ENCODE measurements around the gene GIMAP4. TPM values are rescaled to one million over a fixed set of nuclear protein-coding genes. Genes with fewer than 3 reads are reported as not detected.
"Not testable (repeated sequence)": the region's sequence is repeated elsewhere in the genome, so short reads cannot be mapped to it uniquely, and the experiment has no call there.

The GIMAP4 gene
- total and polyA plus RNA-seq, 2 donors = 41.1 to 43.9 TPM

DNA sequence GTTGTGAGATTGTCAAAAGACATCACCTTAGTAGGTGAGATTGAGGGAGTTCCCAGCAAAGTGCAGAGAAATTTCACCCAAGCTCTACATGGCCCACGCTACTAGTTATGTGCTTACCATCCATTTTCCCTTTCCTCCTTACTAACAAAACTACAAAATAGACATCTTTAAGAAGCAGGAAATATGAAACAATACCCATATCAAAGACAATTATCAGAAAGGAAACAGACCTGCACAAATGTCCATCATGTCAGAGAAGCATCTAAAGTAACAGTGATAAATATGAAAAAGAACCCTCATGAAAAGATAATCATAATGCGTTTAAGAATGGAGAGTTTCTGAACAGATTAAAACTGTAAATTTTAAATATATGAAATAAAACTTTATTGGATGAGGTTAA lies 28.2 kb downstream of the GIMAP4 start:
- H3K27ac ChIP-seq (ENCODE audit: low read depth) = no peak overlapping the region
- H3K4me1 ChIP-seq (ENCODE audit: insufficient read depth) = no peaks in the 10 kb centered on the region
- H3K36me3 ChIP-seq (ENCODE audit: insufficient read depth) = no peaks in the 10 kb centered on the region
- DNase-seq (ENCODE audit: extremely low spot score) = no peak
- H3K4me3 ChIP-seq (ENCODE audit: low read depth, low read length) = no peak overlapping the region
- 77% methylated on average over 2 of the region's 2 CpGs for WGBS

- H3K36me3 ChIP-seq (ENCODE audit: insufficient read depth); H3K27ac ChIP-seq (ENCODE audit: low read depth); DNase-seq (ENCODE audit: extremely low spot score); H3K4me1 ChIP-seq (ENCODE audit: insufficient read depth); H3K4me3 ChIP-seq (ENCODE audit: low read depth, low read length): not testable (repeated sequence)
- 64% methylated on average over 2 of the region's 2 CpGs for WGBS
Observed at GRCh38 chr7:150603600-150603999, 36.4 kb downstream of the GIMAP4 start.

DNA sequence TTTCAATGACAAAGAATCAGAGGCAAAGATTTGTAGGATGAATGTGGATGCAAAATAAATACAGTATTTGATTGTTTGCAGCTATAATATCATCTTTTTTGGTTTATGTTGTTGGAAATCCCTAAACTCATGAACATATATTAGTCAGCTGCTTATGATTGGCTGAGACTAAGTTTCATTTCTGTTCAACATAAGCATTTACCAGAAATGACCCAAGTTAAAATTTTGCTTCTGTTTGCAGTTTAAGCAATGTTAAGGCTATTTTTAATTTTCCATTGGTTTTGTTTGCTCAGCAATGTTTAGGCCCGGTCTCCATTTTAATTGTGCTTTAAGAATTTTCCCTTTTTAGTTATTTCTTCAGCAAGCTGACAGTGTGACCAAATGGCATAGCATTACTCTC lies 43.0 kb downstream of the GIMAP4 start:
- DNase-seq (ENCODE audit: extremely low spot score) = no peak
- no peaks in the 10 kb centered on the region for H3K36me3 ChIP-seq (ENCODE audit: insufficient read depth)
- 78% methylated on average over 1 of the region's 1 CpG for WGBS
- no peak overlapping the region for H3K27ac ChIP-seq (ENCODE audit: low read depth)
- H3K4me1 ChIP-seq (ENCODE audit: insufficient read depth) = no peaks in the 10 kb centered on the region
- H3K4me3 ChIP-seq (ENCODE audit: low read depth, low read length) = no peak overlapping the region

GRCh38 chr7:150612925-150613324 lies 45.7 kb downstream of the GIMAP4 start:
- no peak overlapping the region for H3K4me3 ChIP-seq (ENCODE audit: low read depth, low read length)
- WGBS = 77% methylated on average over 3 of the region's 3 CpGs
- H3K36me3 ChIP-seq (ENCODE audit: insufficient read depth) = no peaks in the 10 kb centered on the region
- H3K27ac ChIP-seq (ENCODE audit: low read depth) = no peak overlapping the region
- no peak for DNase-seq (ENCODE audit: extremely low spot score)
- H3K4me1 ChIP-seq (ENCODE audit: insufficient read depth) = no peaks in the 10 kb centered on the region

GRCh38 chr7:150613880-150614279 lies 46.7 kb downstream of the GIMAP4 start:
- 40% methylated on average over 1 of the region's 1 CpG for WGBS
- no peaks in the 10 kb centered on the region for H3K4me1 ChIP-seq (ENCODE audit: insufficient read depth)
- no peak for DNase-seq (ENCODE audit: extremely low spot score)
- H3K4me3 ChIP-seq (ENCODE audit: low read depth, low read length) = no peak overlapping the region
- H3K27ac ChIP-seq (ENCODE audit: low read depth) = no peak overlapping the region
- H3K36me3 ChIP-seq (ENCODE audit: insufficient read depth) = no peaks in the 10 kb centered on the region

DNA sequence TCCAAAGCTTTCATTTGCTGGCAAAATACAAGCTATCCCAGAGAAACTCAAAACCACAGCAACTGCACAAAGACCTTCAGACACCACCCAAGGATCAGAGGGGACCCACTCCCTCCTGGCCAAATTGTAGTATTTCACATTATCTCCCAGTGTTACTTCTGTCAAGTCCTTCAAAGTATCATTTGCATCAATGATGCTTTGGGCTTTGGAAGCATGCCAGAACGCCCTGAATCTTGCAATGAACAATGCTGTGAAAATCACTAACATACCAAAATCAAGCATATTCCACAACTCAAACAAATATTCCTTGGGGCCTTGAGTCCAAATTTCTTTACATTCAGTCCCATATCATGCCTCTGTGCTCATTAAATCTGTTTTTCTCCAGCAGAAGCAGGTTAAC lies 47.2 kb downstream of the GIMAP4 start:
- WGBS = 70% methylated on average over 1 of the region's 1 CpG
- not testable (repeated sequence) for H3K27ac ChIP-seq (ENCODE audit: low read depth)

GRCh38 chr7:150615221-150615755 lies 48.1 kb downstream of the GIMAP4 start:
- DNase-seq (ENCODE audit: extremely low spot score); H3K4me1 ChIP-seq (ENCODE audit: insufficient read depth); H3K4me3 ChIP-seq (ENCODE audit: low read depth, low read length); H3K27ac ChIP-seq (ENCODE audit: low read depth); H3K36me3 ChIP-seq (ENCODE audit: insufficient read depth): not testable (repeated sequence)
- WGBS = 65% methylated on average over 5 of the region's 5 CpGs

More for the DNA sequence above, 47.2 kb downstream of the GIMAP4 start:
- not testable (repeated sequence) for H3K4me3 ChIP-seq (ENCODE audit: low read depth, low read length); H3K4me1 ChIP-seq (ENCODE audit: insufficient read depth); DNase-seq (ENCODE audit: extremely low spot score); H3K36me3 ChIP-seq (ENCODE audit: insufficient read depth)

DNA sequence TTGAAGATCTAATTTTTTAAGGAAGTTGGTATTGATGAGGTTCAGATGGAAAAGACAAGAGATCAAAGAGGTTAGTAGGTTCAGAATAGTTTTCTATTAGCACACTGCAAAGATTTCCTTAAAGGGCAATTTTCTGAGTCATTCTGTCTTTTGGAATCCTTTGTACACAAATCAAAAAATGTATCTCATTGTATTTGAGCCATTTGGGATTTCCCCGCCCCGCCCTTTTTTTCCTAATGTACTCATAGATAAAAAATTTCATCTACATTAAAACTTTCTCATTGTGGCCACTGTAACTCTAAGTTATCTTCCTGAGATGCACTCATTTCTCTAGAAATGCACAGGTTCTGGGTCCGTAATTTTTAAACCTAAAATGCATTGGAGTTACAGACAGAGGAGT lies 52.9 kb downstream of the GIMAP4 start:
- no peaks in the 10 kb centered on the region for H3K36me3 ChIP-seq (ENCODE audit: insufficient read depth)
- 76% methylated on average over 3 of the region's 3 CpGs for WGBS
- H3K4me3 ChIP-seq (ENCODE audit: low read depth, low read length) = no peak overlapping the region
- no peaks in the 10 kb centered on the region for H3K4me1 ChIP-seq (ENCODE audit: insufficient read depth)
- no peak for DNase-seq (ENCODE audit: extremely low spot score)
- no peak overlapping the region for H3K27ac ChIP-seq (ENCODE audit: low read depth)

- 71% methylated on average over 3 of the region's 3 CpGs for WGBS
- H3K36me3 ChIP-seq (ENCODE audit: insufficient read depth) = no peaks in the 10 kb centered on the region
- DNase-seq (ENCODE audit: extremely low spot score) = no peak
- no peak overlapping the region for H3K4me3 ChIP-seq (ENCODE audit: low read depth, low read length)
- no peak overlapping the region for H3K27ac ChIP-seq (ENCODE audit: low read depth)
- H3K4me1 ChIP-seq (ENCODE audit: insufficient read depth) = no peaks in the 10 kb centered on the region
Observed at GRCh38 chr7:150620617-150621371, 53.6 kb downstream of the GIMAP4 start.

- no peak for DNase-seq (ENCODE audit: extremely low spot score)
- H3K36me3 ChIP-seq (ENCODE audit: insufficient read depth) = no peaks in the 10 kb centered on the region
- 77% methylated on average over 1 of the region's 1 CpG for WGBS
- no peaks in the 10 kb centered on the region for H3K4me1 ChIP-seq (ENCODE audit: insufficient read depth)
- no peak overlapping the region for H3K27ac ChIP-seq (ENCODE audit: low read depth)
- no peak overlapping the region for H3K4me3 ChIP-seq (ENCODE audit: low read depth, low read length)
Observed at GRCh38 chr7:150621376-150621775, 54.2 kb downstream of the GIMAP4 start.

Other genes with a start within 250 kb of the GIMAP4 start
- gene LRRC61, start 244.0 kb upstream of the GIMAP4 start, total RNA-seq = 3.7 TPM
- 11.8 TPM for gene LRRC61, start 244.0 kb upstream of the GIMAP4 start, polyA plus RNA-seq
- gene ACTR3C, start 243.8 kb upstream of the GIMAP4 start, total RNA-seq = 6.5 TPM
- gene ACTR3C, start 243.8 kb upstream of the GIMAP4 start, polyA plus RNA-seq = 3.4 TPM
- 86.2 TPM for gene RARRES2, start 225.8 kb upstream of the GIMAP4 start, total RNA-seq
- 400 TPM for gene RARRES2, start 225.8 kb upstream of the GIMAP4 start, polyA plus RNA-seq
- 25.2 TPM for gene REPIN1, start 198.6 kb upstream of the GIMAP4 start, total RNA-seq
- gene REPIN1, start 198.6 kb upstream of the GIMAP4 start, polyA plus RNA-seq = 76.7 TPM
- gene ZNF775, start 188.1 kb upstream of the GIMAP4 start, total RNA-seq = 5.1 TPM
- gene ZNF775, start 188.1 kb upstream of the GIMAP4 start, polyA plus RNA-seq = 11.6 TPM
- 15.2 TPM for gene GIMAP8, start 116.8 kb upstream of the GIMAP4 start, total RNA-seq
- gene GIMAP8, start 116.8 kb upstream of the GIMAP4 start, polyA plus RNA-seq = 14.3 TPM
- gene GIMAP7, start 52.5 kb upstream of the GIMAP4 start, total RNA-seq = 16.2 TPM
- gene GIMAP7, start 52.5 kb upstream of the GIMAP4 start, polyA plus RNA-seq = 33.2 TPM
- gene GIMAP6, start 65.0 kb downstream of the GIMAP4 start, total RNA-seq = 29.5 TPM
- gene GIMAP6, start 65.0 kb downstream of the GIMAP4 start, polyA plus RNA-seq = 30.3 TPM
- gene GIMAP2, start 118.3 kb downstream of the GIMAP4 start, total RNA-seq = 18.8 TPM
- gene GIMAP2, start 118.3 kb downstream of the GIMAP4 start, polyA plus RNA-seq = 10.1 TPM
- 4.9 TPM for gene GIMAP1, start 149.2 kb downstream of the GIMAP4 start, total RNA-seq
- 8.0 TPM for gene GIMAP1, start 149.2 kb downstream of the GIMAP4 start, polyA plus RNA-seq
- 25.6 TPM for gene GIMAP5, start 170.0 kb downstream of the GIMAP4 start, total RNA-seq
- 24.3 TPM for gene GIMAP5, start 170.0 kb downstream of the GIMAP4 start, polyA plus RNA-seq
- 59.4 TPM for gene TMEM176B, start 233.0 kb downstream of the GIMAP4 start, total RNA-seq
- 84.0 TPM for gene TMEM176B, start 233.0 kb downstream of the GIMAP4 start, polyA plus RNA-seq
- 20.8 TPM for gene TMEM176A, start 233.4 kb downstream of the GIMAP4 start, total RNA-seq
- gene TMEM176A, start 233.4 kb downstream of the GIMAP4 start, polyA plus RNA-seq = 56.1 TPM